ENCODE results near the gene MTMR3.

MTMR3 gene

GRCh38 chr22:29903371-29903770, 20.4 kb downstream of the MTMR3 start:
- H3K4me3 ChIP-seq (ENCODE audit: low read length): no peak overlapping the region
- TF ChIP-seq CTCF (conservative IDR thresholded peaks at IDR 0.05; ENCODE audit: low read depth, low read length): no peak
- DNase-seq (ENCODE audit: low read depth): no peak

- no peak for DNase-seq (ENCODE audit: low read depth)
- no peak overlapping the region for H3K4me3 ChIP-seq (ENCODE audit: low read length)
- TF ChIP-seq CTCF (conservative IDR thresholded peaks at IDR 0.05; ENCODE audit: low read depth, low read length): no peak
Observed at GRCh38 chr22:29904020-29904419, 21.0 kb downstream of the MTMR3 start.

- no peak overlapping the region for H3K4me3 ChIP-seq (ENCODE audit: low read length)
- DNase-seq (ENCODE audit: low read depth): peak; percentile 91
- TF ChIP-seq CTCF (conservative IDR thresholded peaks at IDR 0.05; ENCODE audit: low read depth, low read length): no peak
Observed at GRCh38 chr22:29907753-29908515, 25.0 kb downstream of the MTMR3 start.

GRCh38 chr22:29912141-29912540, 29.2 kb downstream of the MTMR3 start:
- TF ChIP-seq CTCF (conservative IDR thresholded peaks at IDR 0.05; ENCODE audit: low read depth, low read length): no peak
- no peak overlapping the region for H3K4me3 ChIP-seq (ENCODE audit: low read length)
- DNase-seq (ENCODE audit: low read depth): no peak

- no peak for TF ChIP-seq CTCF (conservative IDR thresholded peaks at IDR 0.05; ENCODE audit: low read depth, low read length)
- DNase-seq (ENCODE audit: low read depth): peak; percentile 35
- no peak overlapping the region for H3K4me3 ChIP-seq (ENCODE audit: low read length)
Observed at GRCh38 chr22:29912605-29913398, 29.8 kb downstream of the MTMR3 start.

- H3K4me3 ChIP-seq (ENCODE audit: low read length): no peak overlapping the region
- peak; percentile 59 for DNase-seq (ENCODE audit: low read depth)
- no peak for TF ChIP-seq CTCF (conservative IDR thresholded peaks at IDR 0.05; ENCODE audit: low read depth, low read length)
Observed at GRCh38 chr22:29914165-29914564, 31.2 kb downstream of the MTMR3 start.

Data from retinal pigment epithelial cell (primary cell).